WI38 (cell line): ENCODE data around the gene TACR1.

Source experiments
- H3K4me3 ChIP-seq: 2 replicates; pipeline ENCODE4 v1.5.1; 2011; ENCODE audit warnings: low read depth, mild to moderate bottlenecking, control low read depth, low read length
- CTCF ChIP-seq: IDR thresholded peaks from 2 replicates; pipeline ENCODE4 v1.5.1; 2012; ENCODE audit warnings: low read depth, mild to moderate bottlenecking, control low read depth, low read length

TACR1 gene

GRCh38 chr2:75025216-75025615 is 174.1 kb downstream of the TACR1 start:
- TF ChIP-seq CTCF: no peak
- H3K4me3 ChIP-seq: no peak overlapping the region

GRCh38 chr2:75023666-75024455 is 175.5 kb downstream of the TACR1 start:
- H3K4me3 ChIP-seq: no peak overlapping the region
- no peak for TF ChIP-seq CTCF

DNA sequence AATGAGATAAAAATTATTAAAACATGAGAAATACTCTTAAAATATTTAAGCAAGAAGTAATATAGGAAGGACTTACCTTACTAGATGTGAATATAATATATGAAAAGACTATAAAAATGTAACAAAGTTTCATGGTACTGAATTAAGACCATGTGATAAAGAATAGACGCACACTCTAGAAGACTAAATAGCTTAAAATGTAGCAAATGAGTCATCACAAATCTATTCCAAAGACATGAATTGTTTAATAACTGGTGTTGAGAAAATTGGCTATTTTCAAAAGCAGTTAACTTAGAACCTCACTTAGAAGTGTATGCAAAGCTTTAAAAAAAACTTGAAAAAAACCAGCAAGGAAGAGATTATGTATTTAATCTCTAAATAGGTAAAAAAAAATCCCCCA is 176.8 kb downstream of the TACR1 start:
- TF ChIP-seq CTCF: no peak
- H3K4me3 ChIP-seq: no peak overlapping the region

- no peak for TF ChIP-seq CTCF
Observed at GRCh38 chr2:75021672-75022071, 177.6 kb downstream of the TACR1 start.

GRCh38 chr2:75020476-75020875 is 178.8 kb downstream of the TACR1 start:
- no peak overlapping the region for H3K4me3 ChIP-seq
- TF ChIP-seq CTCF: no peak

More at GRCh38 chr2:75021672-75022071, 177.6 kb downstream of the TACR1 start:
- no peak overlapping the region for H3K4me3 ChIP-seq

DNA sequence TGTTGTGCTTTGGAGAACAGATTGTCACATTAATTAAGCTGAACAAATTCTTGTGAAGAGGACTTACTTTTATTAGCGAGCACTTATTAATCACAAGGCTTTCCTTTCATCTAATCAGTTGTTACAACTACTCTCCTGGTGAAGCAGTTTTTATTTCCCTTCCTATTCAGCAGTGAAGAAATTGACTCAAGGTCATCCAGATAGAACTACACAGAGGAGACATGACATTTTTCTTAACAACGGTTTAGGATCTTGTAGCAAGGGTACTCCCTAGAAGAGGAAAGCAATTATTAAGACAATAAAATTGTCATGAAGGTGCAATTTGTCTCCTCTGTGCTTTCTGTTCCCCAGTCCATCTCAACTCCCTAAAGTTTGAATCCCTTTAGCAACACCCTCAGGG is 179.5 kb downstream of the TACR1 start:
- no peak overlapping the region for H3K4me3 ChIP-seq
- no peak for TF ChIP-seq CTCF

- TF ChIP-seq CTCF: no peak
- no peak overlapping the region for H3K4me3 ChIP-seq
Observed at GRCh38 chr2:75018162-75018561, 181.2 kb downstream of the TACR1 start.
